ENCODE data around the gene GPR4. TPM values are rescaled to one million over a fixed set of nuclear protein-coding genes. Genes with fewer than 3 reads are reported as not detected.

The GPR4 gene
- total and polyA plus RNA-seq, 2 of the 4 experiments (the other 2 are of a cell fraction), result 0.02 TPM; not detected in 1

GRCh38 chr19:45585158-45585577, 16.8 kb downstream of the GPR4 start:
- Histone ChIP-seq H2AK9ac (replicated peaks; ENCODE audit: low read depth, low read length, poor library complexity) (peak overlapping the region; percentile 99), H2AFZ (replicated peaks; ENCODE audit: low read length, poor library complexity) (peak overlapping the region; percentile 100), H4K20me1 (ENCODE audit: insufficient read depth, low read length) (no peaks in the 10 kb centered on the region), H3K4me2 (ENCODE audit: low read depth, low read length) (peak overlapping the region; percentile 82), H3K9me3 (ENCODE audit: control insufficient read depth, insufficient read depth, low read length) (no peaks in the 10 kb centered on the region), H3K4ac (ENCODE audit: low read depth, low read length) (peak overlapping the region; percentile 83), H3K18ac (ENCODE audit: low read depth, low read length) (peak overlapping the region; percentile 62), H2BK5ac (ENCODE audit: low read depth, low read length, poor library complexity, severe bottlenecking) (peak overlapping the region; percentile 84), H2BK15ac (ENCODE audit: low read depth, low read length) (peak overlapping the region; percentile 51; the same call in 1 of the 3 replicates), H2BK120ac (ENCODE audit: low read depth, low read length) (peak overlapping the region; percentile 63; the same call in 1 of the 2 replicates), H2AK5ac (ENCODE audit: low read depth, low read length) (peak overlapping the region; percentile 11; the same call in 1 of the 2 replicates), H3K9ac (ENCODE audit: low read depth, low read length) (peak overlapping the region; percentile 31), H3K14ac (replicated peaks; ENCODE audit: low read depth, low read length) (peak overlapping the region; percentile 87), H4K5ac (ENCODE audit: low read depth, low read length) (peak overlapping the region; percentile 88), H3K4me1 (ENCODE audit: control insufficient read depth, insufficient read depth, low read length) (0 out of 2 replicates have a peak, but pooled peaks cover 1% of the 10 kb centered on the region), H3K27ac (ENCODE audit: insufficient read depth, low read length) (peak overlapping the region; percentile 63), H3K79me1 (ENCODE audit: low read depth in 1 of 2, low read length in 2 of 2) (peaks cover 12 to 30% of the 10 kb centered on the region in 2 experiments; a peak in 3 of 4 replicates), H3K9me1 (ENCODE audit: insufficient read depth, low read length) (no peaks in the 10 kb centered on the region), H4K8ac (ENCODE audit: low read depth in 2 of 2, low read length in 2 of 2) (peak overlapping the region; percentile 79 to 98), H3K27me3 (ENCODE audit: control insufficient read depth, insufficient read depth, low read length) (peaks cover 3% of the 10 kb centered on the region; the same call in 1 of the 2 replicates), H3K4me3 (ENCODE audit: insufficient read depth, low read depth, low read length) (peak overlapping the region; percentile 57), H3K36me3 (ENCODE audit: control insufficient read depth, insufficient read depth, low read length) (no peaks in the 10 kb centered on the region), H2BK20ac (ENCODE audit: low read depth, low read length) (peak overlapping the region; percentile 35; the same call in 1 of the 2 replicates), H4K91ac (ENCODE audit: insufficient read depth, low read depth, low read length) (peak overlapping the region; percentile 87), H3K23ac (ENCODE audit: low read depth, low read length) (peak overlapping the region; percentile 70; the same call in 1 of the 2 replicates), H3K56ac (ENCODE audit: extremely low read depth, insufficient read depth, low read length) (peak overlapping the region; percentile 19; the same call in 1 of the 2 replicates)
- no TSS peak for BruUV-seq (replicated peaks)
- intact Hi-C loops (cut with micrococcal nuclease), result loop anchor here (2.0 kb wide), 1 partner anchor 58 kb away; no protein-coding TSS in a partner anchor
- ChIA-PET CTCF (no interaction called here), POLR2A (ENCODE audit: unreplicated experiment) (interaction anchor here (0.6 kb wide), 1 partner anchor 185 kb away, joined by 3 read pairs; no protein-coding TSS in a partner anchor)
- DNase-seq (no peak), ATAC-seq (ENCODE audit: low read depth) (no peak; the same call in 1 of the 2 replicates)
- TF ChIP-seq MXI1 (IDR thresholded peaks at IDR 0.05; ENCODE audit: borderline replicate concordance, low read depth, low read length), result no peak
- TF ChIP-seq CHD1 (IDR thresholded peaks at IDR 0.05; ENCODE audit: low read depth, low read length), result no peak
- TF ChIP-seq, protein P1, sequence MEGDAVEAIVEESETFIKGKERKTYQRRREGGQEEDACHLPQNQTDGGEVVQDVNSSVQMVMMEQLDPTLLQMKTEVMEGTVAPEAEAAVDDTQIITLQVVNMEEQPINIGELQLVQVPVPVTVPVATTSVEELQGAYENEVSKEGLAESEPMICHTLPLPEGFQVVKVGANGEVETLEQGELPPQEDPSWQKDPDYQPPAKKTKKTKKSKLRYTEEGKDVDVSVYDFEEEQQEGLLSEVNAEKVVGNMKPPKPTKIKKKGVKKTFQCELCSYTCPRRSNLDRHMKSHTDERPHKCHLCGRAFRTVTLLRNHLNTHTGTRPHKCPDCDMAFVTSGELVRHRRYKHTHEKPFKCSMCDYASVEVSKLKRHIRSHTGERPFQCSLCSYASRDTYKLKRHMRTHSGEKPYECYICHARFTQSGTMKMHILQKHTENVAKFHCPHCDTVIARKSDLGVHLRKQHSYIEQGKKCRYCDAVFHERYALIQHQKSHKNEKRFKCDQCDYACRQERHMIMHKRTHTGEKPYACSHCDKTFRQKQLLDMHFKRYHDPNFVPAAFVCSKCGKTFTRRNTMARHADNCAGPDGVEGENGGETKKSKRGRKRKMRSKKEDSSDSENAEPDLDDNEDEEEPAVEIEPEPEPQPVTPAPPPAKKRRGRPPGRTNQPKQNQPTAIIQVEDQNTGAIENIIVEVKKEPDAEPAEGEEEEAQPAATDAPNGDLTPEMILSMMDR (conservative IDR thresholded peaks at IDR 0.05; ENCODE audit: low read depth, low read length), result no peak
- TF ChIP-seq RCOR1 (IDR thresholded peaks at IDR 0.05; ENCODE audit: insufficient replicate concordance, low read length), result peak; percentile 96
- no peak for TF ChIP-seq POLR2A (IDR thresholded peaks at IDR 0.05; ENCODE audit: low read depth, low read length)
- dilution Hi-C loops (cut with HindIII; ENCODE audit: low sequenced_read_pairs, unreplicated experiment), result no loop called here
- in situ Hi-C loops (cut with MboI; ENCODE audit: low sequenced_read_pairs), result no loop called here
- whole genome bisulfite sequencing, 2 experiments (ENCODE audit: extremely low coverage in 2 of 2, insufficient read length in 1 of 2), result no CpG with 5 or more reads among the region's 7 CpGs
